GM18520 (cell line): ENCODE results near the gene DUSP6.

Experiments used
- ATAC-seq: cut with Tn5 transposase; IDR thresholded peaks from one replicate; pipeline ENCODE4 v1.9.1; 2021; ENCODE audit not compliant: unreplicated experiment

DUSP6 gene

GRCh38 chr12:89333564-89334252, 18.6 kb downstream of the DUSP6 start:
- no peak for ATAC-seq

GRCh38 chr12:89328151-89329030, 23.9 kb downstream of the DUSP6 start:
- ATAC-seq: no peak

GRCh38 chr12:89327486-89328094, 24.7 kb downstream of the DUSP6 start:
- ATAC-seq: no peak

GRCh38 chr12:89326239-89327040, 25.9 kb downstream of the DUSP6 start:
- no peak for ATAC-seq

GRCh38 chr12:89325495-89325894, 26.8 kb downstream of the DUSP6 start:
- ATAC-seq: no peak

- ATAC-seq: no peak
Measured at GRCh38 chr12:89324437-89324836, 27.9 kb downstream of the DUSP6 start.

- no peak for ATAC-seq
Measured at GRCh38 chr12:89323568-89324218, 28.6 kb downstream of the DUSP6 start.

GRCh38 chr12:89320735-89321134, 31.6 kb downstream of the DUSP6 start:
- ATAC-seq: no peak

- no peak for ATAC-seq
Measured at GRCh38 chr12:89319606-89320005, 32.7 kb downstream of the DUSP6 start.

GRCh38 chr12:89319122-89319521, 33.2 kb downstream of the DUSP6 start:
- no peak for ATAC-seq

- no peak for ATAC-seq
Measured at GRCh38 chr12:89316705-89317139, 35.6 kb downstream of the DUSP6 start.

GRCh38 chr12:89314060-89314761, 38.1 kb downstream of the DUSP6 start:
- no peak for ATAC-seq

- no peak for ATAC-seq
Measured at GRCh38 chr12:89311703-89312293, 40.5 kb downstream of the DUSP6 start.

- ATAC-seq: no peak
Measured at GRCh38 chr12:89309815-89310214, 42.5 kb downstream of the DUSP6 start.

- no peak for ATAC-seq
Measured at GRCh38 chr12:89309440-89309802, 42.9 kb downstream of the DUSP6 start.

GRCh38 chr12:89307474-89308253, 44.6 kb downstream of the DUSP6 start:
- no peak for ATAC-seq

- no peak for ATAC-seq
Measured at GRCh38 chr12:89306827-89307473, 45.4 kb downstream of the DUSP6 start.

GRCh38 chr12:89305373-89305772, 46.9 kb downstream of the DUSP6 start:
- no peak for ATAC-seq
